NCI-H2227 treated with DMSO at 0.1 percent for 48 hours (cell line): ENCODE measurements around the gene TMEM134.

Source experiments
- DNase-seq: peaks from one replicate; lab custom pipeline; 2025; lab: John Stamatoyannopoulos, UW

The TMEM134 gene

GRCh38 chr11:67422891-67423290 is 46.2 kb downstream of the TMEM134 start:
- DNase-seq = no peak

GRCh38 chr11:67421430-67422031 is 47.5 kb downstream of the TMEM134 start:
- no peak for DNase-seq

DNA sequence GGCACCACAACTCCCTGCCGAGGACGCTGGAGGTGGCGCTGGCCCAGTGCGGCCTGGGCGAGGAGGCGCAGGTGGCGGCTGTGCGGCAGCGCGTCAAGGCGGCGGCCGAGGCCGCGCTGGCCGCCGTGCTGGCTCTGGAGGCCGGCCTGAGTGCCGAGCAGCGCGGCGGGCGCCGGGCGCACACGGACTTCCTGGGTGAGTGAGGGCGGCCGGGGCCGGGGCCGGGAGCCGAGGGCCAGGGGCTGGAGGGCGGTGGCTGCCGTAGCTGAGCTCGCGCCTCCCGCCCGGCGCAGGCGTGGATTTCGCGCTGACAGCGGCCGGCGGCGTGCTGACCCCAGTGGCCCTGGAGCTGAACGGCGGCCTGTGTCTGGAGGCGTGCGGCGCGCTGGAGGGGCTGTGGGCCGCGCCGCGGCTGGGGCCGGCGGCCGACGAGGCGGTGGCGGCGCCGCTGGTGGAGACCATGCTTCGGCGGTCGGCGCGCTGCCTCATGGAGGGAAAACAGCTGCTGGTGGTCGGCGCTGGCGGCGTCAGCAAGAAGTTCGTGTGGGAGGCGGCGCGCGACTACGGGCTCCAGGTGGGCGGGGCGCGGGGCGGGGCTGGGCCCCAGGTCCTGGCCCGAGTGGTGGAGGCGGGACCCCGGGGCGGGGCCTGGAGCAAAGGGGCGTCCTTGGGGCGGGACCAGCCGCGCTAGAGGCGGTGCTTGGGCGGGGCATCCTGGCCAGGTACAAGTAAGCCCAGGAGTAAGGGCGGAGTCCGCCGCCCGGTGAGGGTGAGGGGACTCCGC is 48.2 kb downstream of the TMEM134 start:
- DNase-seq = peak; percentile 93

- no peak for DNase-seq
These were observed 48.9 kb downstream of the TMEM134 start for GRCh38 chr11:67420147-67420645.

DNA sequence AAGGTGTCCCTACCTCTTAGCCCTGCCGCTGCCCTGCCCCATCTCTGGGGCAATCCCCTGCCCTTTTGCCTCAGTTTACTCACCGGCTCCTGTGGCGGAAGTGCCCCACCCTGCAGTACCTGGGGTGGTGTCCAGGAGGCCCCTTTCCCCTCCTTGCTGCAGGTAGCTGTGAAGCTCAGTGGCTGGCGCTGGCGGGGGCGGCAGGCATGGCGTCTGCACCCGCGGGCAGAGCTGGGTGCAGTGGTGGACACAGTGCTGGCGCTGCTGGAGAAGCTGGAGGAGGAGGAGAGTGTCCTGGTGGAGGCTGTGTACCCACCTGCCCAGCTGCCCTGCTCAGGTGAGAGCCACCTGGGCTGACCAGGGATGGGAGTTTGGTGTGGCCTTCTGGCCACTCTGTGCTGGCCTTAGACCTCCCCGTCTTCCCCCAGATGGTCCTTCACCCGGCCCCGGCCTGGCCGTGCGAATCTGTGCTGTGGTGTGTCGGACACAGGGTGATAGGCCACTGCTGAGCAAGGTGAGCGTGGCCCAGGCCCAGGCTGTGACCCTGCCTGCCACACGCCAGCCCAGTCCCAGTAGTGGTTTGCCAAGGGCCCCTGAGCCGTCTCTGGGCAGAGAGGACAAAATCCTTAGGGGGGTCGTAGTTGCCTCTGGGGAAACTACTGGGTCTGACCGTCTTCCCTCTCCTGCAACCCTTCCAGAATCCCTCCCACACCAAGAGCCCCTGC is 49.6 kb downstream of the TMEM134 start:
- no peak for DNase-seq

DNA sequence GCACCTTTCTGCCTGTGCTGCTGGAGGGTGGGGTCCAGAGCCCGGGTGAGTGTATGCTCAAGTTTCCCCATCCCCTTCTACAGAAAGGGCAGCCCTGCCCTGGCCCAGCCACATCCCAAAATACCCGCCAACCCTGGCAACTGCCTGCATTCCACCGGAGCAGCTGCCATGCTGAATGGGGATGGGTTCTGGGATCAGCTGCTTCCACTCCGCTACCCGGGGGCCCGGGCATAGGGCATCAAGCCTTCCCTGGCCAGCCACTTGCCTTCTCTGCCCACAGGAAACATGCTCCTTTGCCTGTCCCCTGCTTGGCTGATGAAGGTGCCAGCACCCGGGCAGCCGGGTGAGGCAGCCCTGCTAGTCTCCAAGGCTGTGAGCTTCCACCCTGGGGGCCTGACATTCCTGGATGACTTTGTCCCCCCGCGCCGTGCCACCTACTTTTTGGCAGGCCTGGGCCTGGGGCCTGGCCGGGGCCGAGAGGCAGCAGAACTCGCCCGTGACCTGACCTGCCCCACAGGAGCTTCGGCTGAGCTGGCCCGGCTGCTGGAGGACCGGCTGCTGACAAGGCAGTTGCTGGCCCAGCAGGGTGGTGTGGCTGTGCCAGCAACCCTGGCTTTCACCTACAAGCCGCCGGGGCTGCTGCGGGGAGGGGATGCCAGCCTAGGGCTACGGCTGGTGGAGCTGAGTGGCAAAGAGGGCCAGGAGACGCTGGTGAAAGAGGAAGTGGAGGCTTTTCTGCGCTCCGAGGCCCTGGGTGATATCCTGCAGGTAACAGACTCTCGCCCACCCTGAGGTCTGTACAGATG is 50.4 kb downstream of the TMEM134 start:
- DNase-seq = no peak

- DNase-seq = no peak
These were observed 51.6 kb downstream of the TMEM134 start for GRCh38 chr11:67417425-67417824.

GRCh38 chr11:67416416-67417335 is 52.4 kb downstream of the TMEM134 start:
- no peak for DNase-seq

DNA sequence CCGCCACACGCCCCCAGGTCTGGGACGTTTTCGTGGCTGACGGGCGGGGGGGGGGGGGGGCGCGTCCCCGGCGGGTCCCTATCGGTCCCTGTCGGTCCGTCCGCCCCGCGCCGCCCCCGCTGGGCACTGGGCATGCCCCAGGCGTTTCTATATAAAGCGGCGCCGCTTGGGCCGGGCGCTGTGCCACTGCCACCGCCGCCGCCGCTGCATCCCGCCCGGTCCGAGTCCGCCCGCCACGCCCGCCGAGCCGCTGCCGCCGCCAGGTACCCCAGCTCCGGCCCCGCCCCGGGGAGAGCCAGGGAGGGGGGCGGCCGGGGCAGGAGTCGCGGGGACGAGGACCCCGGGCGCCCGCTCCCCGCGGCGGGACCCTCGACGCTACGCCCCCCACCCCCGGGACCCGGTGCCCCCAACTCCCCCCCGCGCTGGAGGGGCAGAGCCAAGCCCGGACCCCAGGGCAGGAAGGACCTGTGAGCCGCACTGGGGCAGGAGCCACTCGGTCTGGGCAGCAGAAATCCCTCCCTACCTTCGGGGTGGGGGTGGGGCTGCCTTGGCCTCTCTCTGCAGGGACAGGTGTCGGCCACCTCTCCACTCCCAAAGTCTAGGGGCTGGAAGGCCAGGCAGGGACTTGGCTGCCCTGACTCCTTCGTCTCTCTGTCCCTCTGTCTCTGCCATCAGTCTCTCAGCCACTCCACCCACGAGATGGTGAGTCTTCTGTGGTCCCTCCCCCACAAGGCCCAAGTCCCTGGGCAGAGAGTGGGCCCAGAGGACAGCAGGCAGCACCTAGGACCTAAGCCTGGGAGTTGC is 53.3 kb downstream of the TMEM134 start, which contains the start of gene CARNS1:
TSS of gene CARNS1 (plus strand) at position 178 of the 804 bp plus-strand sequence. CDS start at position 700, 522 bp downstream.
- DNase-seq = no peak

DNA sequence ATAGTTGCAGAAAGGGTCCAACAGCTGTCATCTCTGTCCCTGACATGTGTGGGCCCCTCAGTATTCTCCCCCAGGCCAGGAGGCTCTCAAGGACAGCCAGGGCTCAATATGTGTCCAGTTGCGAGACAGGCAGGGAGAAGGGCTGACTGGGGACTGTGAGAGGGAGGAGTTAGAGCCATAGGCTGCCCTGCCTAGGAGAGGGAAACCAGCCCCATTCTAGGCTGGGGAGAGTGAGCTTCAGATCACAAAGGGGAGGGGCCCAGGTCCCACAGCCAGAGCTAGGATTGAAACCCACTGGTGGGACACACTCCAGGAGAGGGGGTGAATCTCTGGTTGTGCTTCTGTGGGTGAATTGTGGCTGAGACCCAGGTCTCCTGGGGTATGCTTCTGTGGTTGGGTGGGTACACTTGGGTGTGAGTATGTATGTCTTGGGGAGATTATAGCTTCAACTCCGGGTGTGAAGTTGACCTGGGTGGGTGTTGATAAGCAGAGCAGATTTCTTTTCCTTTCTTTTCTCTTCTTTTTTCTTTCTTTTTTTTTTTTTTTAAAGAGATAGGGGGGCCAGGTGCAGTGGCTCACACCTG is 55.7 kb downstream of the TMEM134 start:
- DNase-seq = no peak

- DNase-seq = no peak
These were observed 56.4 kb downstream of the TMEM134 start for GRCh38 chr11:67412495-67413179.

DNA sequence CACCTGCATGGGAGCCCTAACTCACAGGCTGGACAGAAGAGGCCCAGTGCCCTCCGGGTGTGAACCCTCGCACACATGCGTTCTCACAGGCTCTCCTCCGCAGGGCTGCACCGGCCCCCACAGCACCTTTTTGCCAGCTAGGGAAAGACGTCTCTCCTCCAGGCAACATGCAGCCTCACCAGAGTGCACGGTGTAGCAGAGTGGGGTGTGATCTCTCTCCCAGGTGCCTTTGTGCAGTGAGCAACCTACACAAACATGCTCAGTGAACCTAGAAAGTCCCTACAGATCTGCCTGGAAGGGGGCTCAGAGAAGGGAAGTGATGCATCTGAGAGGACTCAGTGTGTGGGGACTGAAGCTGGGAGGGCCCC is 57.3 kb downstream of the TMEM134 start:
- DNase-seq = no peak
